ENCODE measurements around the gene GPR45.

GRCh38 chr2:105194022-105194675, 47.4 kb upstream of the GPR45 start:
- TF ChIP-seq EP300 (IDR thresholded peaks at IDR 0.05; ENCODE audit: borderline replicate concordance in 1 of 2, control insufficient read depth in 1 of 2, low read depth in 2 of 2, low read length in 2 of 2) (no peak), PRDM15 (CRISPR knock-in tag; IDR thresholded peaks at IDR 0.05) (no peak), RFX5 (IDR thresholded peaks at IDR 0.05; ENCODE audit: low read depth, low read length) (no peak), HDAC6 (IDR thresholded peaks at IDR 0.05; ENCODE audit: unreplicated experiment) (no peak), MTA3 (IDR thresholded peaks at IDR 0.05; ENCODE audit: borderline replicate concordance, low read length) (no peak), ATF2 (IDR thresholded peaks at IDR 0.05; ENCODE audit: low read length) (no peak), CREM (IDR thresholded peaks at IDR 0.05; ENCODE audit: low read depth) (no peak), TCF12 (IDR thresholded peaks at IDR 0.05; ENCODE audit: low read depth, low read length) (no peak), EZH2 (IDR thresholded peaks at IDR 0.05; ENCODE audit: borderline replicate concordance, control insufficient read depth, low read depth, low read length) (no peak), SP1 (IDR thresholded peaks at IDR 0.05; ENCODE audit: low read depth, low read length) (no peak), POLR2A (IDR thresholded peaks at IDR 0.05; ENCODE audit: low read depth, low read length) (no peak)
- TF ChIP-seq, protein P1, sequence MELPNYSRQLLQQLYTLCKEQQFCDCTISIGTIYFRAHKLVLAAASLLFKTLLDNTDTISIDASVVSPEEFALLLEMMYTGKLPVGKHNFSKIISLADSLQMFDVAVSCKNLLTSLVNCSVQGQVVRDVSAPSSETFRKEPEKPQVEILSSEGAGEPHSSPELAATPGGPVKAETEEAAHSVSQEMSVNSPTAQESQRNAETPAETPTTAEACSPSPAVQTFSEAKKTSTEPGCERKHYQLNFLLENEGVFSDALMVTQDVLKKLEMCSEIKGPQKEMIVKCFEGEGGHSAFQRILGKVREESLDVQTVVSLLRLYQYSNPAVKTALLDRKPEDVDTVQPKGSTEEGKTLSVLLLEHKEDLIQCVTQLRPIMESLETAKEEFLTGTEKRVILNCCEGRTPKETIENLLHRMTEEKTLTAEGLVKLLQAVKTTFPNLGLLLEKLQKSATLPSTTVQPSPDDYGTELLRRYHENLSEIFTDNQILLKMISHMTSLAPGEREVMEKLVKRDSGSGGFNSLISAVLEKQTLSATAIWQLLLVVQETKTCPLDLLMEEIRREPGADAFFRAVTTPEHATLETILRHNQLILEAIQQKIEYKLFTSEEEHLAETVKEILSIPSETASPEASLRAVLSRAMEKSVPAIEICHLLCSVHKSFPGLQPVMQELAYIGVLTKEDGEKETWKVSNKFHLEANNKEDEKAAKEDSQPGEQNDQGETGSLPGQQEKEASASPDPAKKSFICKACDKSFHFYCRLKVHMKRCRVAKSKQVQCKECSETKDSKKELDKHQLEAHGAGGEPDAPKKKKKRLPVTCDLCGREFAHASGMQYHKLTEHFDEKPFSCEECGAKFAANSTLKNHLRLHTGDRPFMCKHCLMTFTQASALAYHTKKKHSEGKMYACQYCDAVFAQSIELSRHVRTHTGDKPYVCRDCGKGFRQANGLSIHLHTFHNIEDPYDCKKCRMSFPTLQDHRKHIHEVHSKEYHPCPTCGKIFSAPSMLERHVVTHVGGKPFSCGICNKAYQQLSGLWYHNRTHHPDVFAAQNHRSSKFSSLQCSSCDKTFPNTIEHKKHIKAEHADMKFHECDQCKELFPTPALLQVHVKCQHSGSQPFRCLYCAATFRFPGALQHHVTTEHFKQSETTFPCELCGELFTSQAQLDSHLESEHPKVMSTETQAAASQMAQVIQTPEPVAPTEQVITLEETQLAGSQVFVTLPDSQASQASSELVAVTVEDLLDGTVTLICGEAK (IDR thresholded peaks at IDR 0.05; ENCODE audit: borderline replicate concordance), result no peak
- TF ChIP-seq, protein P2, sequence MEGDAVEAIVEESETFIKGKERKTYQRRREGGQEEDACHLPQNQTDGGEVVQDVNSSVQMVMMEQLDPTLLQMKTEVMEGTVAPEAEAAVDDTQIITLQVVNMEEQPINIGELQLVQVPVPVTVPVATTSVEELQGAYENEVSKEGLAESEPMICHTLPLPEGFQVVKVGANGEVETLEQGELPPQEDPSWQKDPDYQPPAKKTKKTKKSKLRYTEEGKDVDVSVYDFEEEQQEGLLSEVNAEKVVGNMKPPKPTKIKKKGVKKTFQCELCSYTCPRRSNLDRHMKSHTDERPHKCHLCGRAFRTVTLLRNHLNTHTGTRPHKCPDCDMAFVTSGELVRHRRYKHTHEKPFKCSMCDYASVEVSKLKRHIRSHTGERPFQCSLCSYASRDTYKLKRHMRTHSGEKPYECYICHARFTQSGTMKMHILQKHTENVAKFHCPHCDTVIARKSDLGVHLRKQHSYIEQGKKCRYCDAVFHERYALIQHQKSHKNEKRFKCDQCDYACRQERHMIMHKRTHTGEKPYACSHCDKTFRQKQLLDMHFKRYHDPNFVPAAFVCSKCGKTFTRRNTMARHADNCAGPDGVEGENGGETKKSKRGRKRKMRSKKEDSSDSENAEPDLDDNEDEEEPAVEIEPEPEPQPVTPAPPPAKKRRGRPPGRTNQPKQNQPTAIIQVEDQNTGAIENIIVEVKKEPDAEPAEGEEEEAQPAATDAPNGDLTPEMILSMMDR (IDR thresholded peaks at IDR 0.05 in 2 of 3, conservative IDR thresholded peaks at IDR 0.05 in 1 of 3; ENCODE audit: control insufficient read depth in 2 of 3, extremely low read depth in 1 of 3, insufficient read depth in 1 of 3, low read depth in 3 of 3, low read length in 3 of 3), result no peak

All from GM12878 (cell line).